HG03342 (cell line): Measurements from ENCODE around the gene ZER1.
"Not testable (repeated sequence)": the region's sequence is repeated elsewhere in the genome, so short reads cannot be mapped to it uniquely, and the experiment has no call there.

Experiments
- ATAC-seq: cut with Tn5 transposase; IDR thresholded peaks from one replicate; pipeline ENCODE4 v1.9.1; 2021; ENCODE audit warnings: mild to moderate bottlenecking, moderate library complexity; ENCODE audit not compliant: unreplicated experiment

Gene ZER1

GRCh38 chr9:128771745-128772519 is at the start of gene ZER1:
Gene ZER1, minus strand, starts transcription at chr9:128771927. Its CDS starts 16,362 bp downstream, at chr9:128755565.
- ATAC-seq = peak; percentile 89

- no peak for ATAC-seq
Observed at GRCh38 chr9:128820665-128821583, 49.2 kb upstream of the ZER1 start.

- no peak for ATAC-seq
Observed at GRCh38 chr9:128819716-128820664, 48.3 kb upstream of the ZER1 start.

- ATAC-seq = peak; percentile 23
Observed at GRCh38 chr9:128818839-128819715, 47.4 kb upstream of the ZER1 start.

GRCh38 chr9:128818099-128818838 is 46.5 kb upstream of the ZER1 start, which contains the start of gene ENDOG:
Gene ENDOG, plus strand, starts transcription at chr9:128818500. Its CDS starts 185 bp downstream, at chr9:128818685.
- peak; percentile 87 for ATAC-seq

GRCh38 chr9:128810873-128811272 is 39.1 kb upstream of the ZER1 start:
- no peak for ATAC-seq

GRCh38 chr9:128809831-128810230 is 38.1 kb upstream of the ZER1 start:
- ATAC-seq = no peak

GRCh38 chr9:128809036-128809599 is 37.4 kb upstream of the ZER1 start:
- ATAC-seq = no peak

- no peak for ATAC-seq
Observed at GRCh38 chr9:128808543-128808942, 36.8 kb upstream of the ZER1 start.

- no peak for ATAC-seq
Observed at GRCh38 chr9:128807827-128808226, 36.1 kb upstream of the ZER1 start.

- no peak for ATAC-seq
Observed at GRCh38 chr9:128805661-128806060, 33.9 kb upstream of the ZER1 start.

- ATAC-seq = no peak
Observed at GRCh38 chr9:128802482-128802881, 30.8 kb upstream of the ZER1 start.

GRCh38 chr9:128800061-128800460 is 28.3 kb upstream of the ZER1 start:
- no peak for ATAC-seq

- ATAC-seq = no peak
Observed at GRCh38 chr9:128798896-128799295, 27.2 kb upstream of the ZER1 start.

GRCh38 chr9:128794961-128795360 is 23.2 kb upstream of the ZER1 start:
- ATAC-seq = not testable (repeated sequence)

GRCh38 chr9:128792978-128793686 is 21.4 kb upstream of the ZER1 start:
- ATAC-seq = no peak

- ATAC-seq = no peak
Observed at GRCh38 chr9:128792134-128792533, 20.4 kb upstream of the ZER1 start.

GRCh38 chr9:128790536-128790935 is 18.8 kb upstream of the ZER1 start:
- ATAC-seq = no peak
